Caco-2 (cell line): ENCODE results near the gene POU1F1. TPM values are rescaled to one million over a fixed set of nuclear protein-coding genes. Genes with fewer than 3 reads are reported as not detected.

Source experiments
- Bru-seq: library from RNA; stranded (reverse); fragments of 400-500 nt; gene quantifications from one replicate; lab custom pipeline; 2021; lab: Mats Ljungman, UMichigan
- BruChase-seq, 2 experiments: library from RNA; stranded (reverse); fragments of 400-500 nt; gene quantifications; one replicate each; lab custom pipeline; 2021; lab: Mats Ljungman, UMichigan
- BruUV-seq: library from RNA; stranded (reverse); fragments of 400-500 nt; replicated peaks from 2 replicates; lab custom pipeline; 2021; lab: Mats Ljungman, UMichigan
- CTCF ChIA-PET: fragments of 300-600 bp; sonication (Branson Sonifier 250); formaldehyde crosslinking; loops from one replicate; lab custom pipeline; 2022; ENCODE audit warnings: antibody characterized with exemption; lab: Charles Lee
- POLR2A ChIA-PET: fragments of 300-600 bp; sonication (Branson Sonifier 250); formaldehyde crosslinking; loops from one replicate; lab custom pipeline; 2022; ENCODE audit warnings: antibody characterized with exemption; lab: Charles Lee
- DNase-seq, 2 experiments: peaks; one replicate each; pipeline versions ENCODE4 v3.0.0 to v3.0.0-alpha.2; 2020 to 2022
- H3K27me3 ChIP-seq: replicated peaks from 2 replicates; pipeline ENCODE4 v1.6.0; 2011; ENCODE audit warnings: low read length; ENCODE audit not compliant: control insufficient read depth, insufficient read depth
- H3K36me3 ChIP-seq: 2 replicates; pipeline ENCODE4 v1.5.1; 2011; ENCODE audit warnings: low read length; ENCODE audit not compliant: control insufficient read depth, insufficient read depth
- H3K4me1 ChIP-seq: fragments of 250-450 bp; sonication (Bioruptor Pico); 2 replicates; pipeline ENCODE4 v1.5.1; 2020; ENCODE audit warnings: mild to moderate bottlenecking
- H3K4me3 ChIP-seq: 2 replicates; pipeline ENCODE4 v1.5.1; 2011; ENCODE audit warnings: low read depth, mild to moderate bottlenecking, control low read depth, low read length
- H3K9me3 ChIP-seq: fragments of 250-450 bp; sonication (Bioruptor Pico); 2 replicates; pipeline ENCODE4 v1.5.1; 2020; ENCODE audit warnings: mild to moderate bottlenecking, moderate library complexity
- H3K27ac Mint-ChIP-seq: one replicate; pipeline ENCODE4 v1.8.0; 2022; ENCODE audit warnings: mixed read lengths; ENCODE audit not compliant: unreplicated experiment
- H3K27me3 Mint-ChIP-seq: one replicate; pipeline ENCODE4 v1.8.0; 2022; ENCODE audit warnings: mixed read lengths; ENCODE audit not compliant: insufficient read depth, unreplicated experiment
- H3K36me3 Mint-ChIP-seq: one replicate; pipeline ENCODE4 v1.8.0; 2022; ENCODE audit warnings: mild to moderate bottlenecking, mixed read lengths; ENCODE audit not compliant: insufficient read depth, unreplicated experiment
- H3K4me1 Mint-ChIP-seq: one replicate; pipeline ENCODE4 v1.8.0; 2022; ENCODE audit warnings: low read depth, mixed read lengths; ENCODE audit not compliant: unreplicated experiment
- H3K4me3 Mint-ChIP-seq: one replicate; pipeline ENCODE4 v1.8.0; 2022; ENCODE audit warnings: mild to moderate bottlenecking, moderate library complexity, mixed read lengths; ENCODE audit not compliant: unreplicated experiment
- H3K9me3 Mint-ChIP-seq: one replicate; pipeline ENCODE4 v1.8.0; 2022; ENCODE audit warnings: mixed read lengths; ENCODE audit not compliant: unreplicated experiment
- CTCF ChIP-seq, 2 experiments: fragments of 200-600 bp in 1 of 2; IDR thresholded peaks; 1 replicate in 1 of 2; 2 replicates in 1 of 2; pipeline versions ENCODE4 v1.5.1 to v1.8.0; 2011 to 2022; ENCODE audit warnings: antibody characterized with exemption in 1 of 2, control low read depth in 1 of 2, inconsistent platforms in 1 of 2, low read depth in 1 of 2, low read length in 1 of 2, mild to moderate bottlenecking in 1 of 2, moderate library complexity in 1 of 2; ENCODE audit not compliant: insufficient read depth in 1 of 2, severe bottlenecking in 1 of 2, unreplicated experiment in 1 of 2
- intact Hi-C: fragments of 100-400 bp; cut with micrococcal nuclease; formaldehyde crosslinking; loops from one replicate; pipeline ENCODE4 v1.10.0; 2022; ENCODE audit not compliant: unreplicated experiment
- long read RNA-seq: library from polyadenylated mRNA; stranded (forward); transcript quantifications from one replicate; pipeline ENCODE4 v2.0.0, GENCODE V29; 2022
- total RNA-seq: library from RNA; stranded (reverse); gene quantifications from 2 replicates; pipeline ENCODE4 v1.2.3, GENCODE V29; 2022

Gene POU1F1
- not detected in 2 replicates for total RNA-seq
- Bru-seq, nascent RNA: not detected
- BruChase-seq, experiment 1, labeled RNA remaining after a 2-hour chase: not detected
- BruChase-seq, experiment 2, labeled RNA remaining after a 6-hour chase: not detected
- long read RNA-seq: 0 reads

GRCh38 chr3:87276484-87276883 lies at the start of gene POU1F1:
POU1F1 (minus strand) TSS chr3:87276584; CDS start chr3:87276462, 122 bp downstream.
- peaks cover 3% of the 10 kb centered on the region for H3K27me3 Mint-ChIP-seq
- BruUV-seq: no TSS peak
- no peaks in the 10 kb centered on the region for H3K9me3 Mint-ChIP-seq
- ChIA-PET POLR2A (no interaction called here), CTCF (no interaction called here)
- H3K36me3 ChIP-seq: no peaks in the 10 kb centered on the region
- no peak within 1 kb of the TSS for H3K27ac Mint-ChIP-seq
- no peak for DNase-seq
- no peaks in the 10 kb centered on the region for H3K4me1 ChIP-seq
- no peak within 1 kb of the TSS for H3K4me3 ChIP-seq
- H3K4me3 Mint-ChIP-seq: no peak within 1 kb of the TSS
- TF ChIP-seq CTCF (IDR thresholded peaks at IDR 0.05; ENCODE audit: insufficient read depth in 1 of 2, low read depth in 1 of 2, low read length in 1 of 2, severe bottlenecking in 1 of 2, unreplicated experiment in 1 of 2): no peak
- H3K27me3 ChIP-seq: no peaks in the 10 kb centered on the region
- no peaks in the 10 kb centered on the region for H3K36me3 Mint-ChIP-seq
- no peaks in the 10 kb centered on the region for H3K9me3 ChIP-seq
- intact Hi-C loops: no loop called here
- no peaks in the 10 kb centered on the region for H3K4me1 Mint-ChIP-seq

- ChIA-PET CTCF (interaction anchor here (0.8 kb wide), 1 partner anchor 9 kb away, joined by 3 read pairs; no protein-coding TSS in a partner anchor), POLR2A (no interaction called here)
- Histone ChIP-seq H3K9me3 (no peaks in the 10 kb centered on the region), H3K27me3 (no peaks in the 10 kb centered on the region), H3K36me3 (no peaks in the 10 kb centered on the region), H3K4me3 (no peak overlapping the region), H3K4me1 (peaks cover 20% of the 10 kb centered on the region)
- no peak for TF ChIP-seq CTCF (IDR thresholded peaks at IDR 0.05; ENCODE audit: insufficient read depth in 1 of 2, low read depth in 1 of 2, low read length in 1 of 2, severe bottlenecking in 1 of 2, unreplicated experiment in 1 of 2)
- no peaks in the 10 kb centered on the region for H3K27me3 Mint-ChIP-seq
- H3K4me3 Mint-ChIP-seq: no peak overlapping the region
- BruUV-seq: no TSS peak
- intact Hi-C loops: no loop called here
- no peaks in the 10 kb centered on the region for H3K36me3 Mint-ChIP-seq
- no peak overlapping the region for H3K27ac Mint-ChIP-seq
- H3K9me3 Mint-ChIP-seq: peaks cover 26% of the 10 kb centered on the region
- no peak for DNase-seq
- peaks cover 11% of the 10 kb centered on the region for H3K4me1 Mint-ChIP-seq
Observed at GRCh38 chr3:87324609-87325008, 48.2 kb upstream of the POU1F1 start.

GRCh38 chr3:87320756-87321626 lies 44.6 kb upstream of the POU1F1 start:
- Histone ChIP-seq H3K27me3 (no peaks in the 10 kb centered on the region), H3K36me3 (no peaks in the 10 kb centered on the region), H3K9me3 (no peaks in the 10 kb centered on the region), H3K4me3 (no peak overlapping the region), H3K4me1 (peaks cover 48% of the 10 kb centered on the region)
- H3K27me3 Mint-ChIP-seq: no peaks in the 10 kb centered on the region
- intact Hi-C loops: no loop called here
- H3K4me1 Mint-ChIP-seq: peaks cover 23% of the 10 kb centered on the region
- CTCF ChIA-PET: no interaction called here
- no TSS peak for BruUV-seq
- H3K9me3 Mint-ChIP-seq: peaks cover 24% of the 10 kb centered on the region
- H3K4me3 Mint-ChIP-seq: no peak overlapping the region
- no peaks in the 10 kb centered on the region for H3K36me3 Mint-ChIP-seq
- POLR2A ChIA-PET: no interaction called here
- no peak for TF ChIP-seq CTCF (IDR thresholded peaks at IDR 0.05; ENCODE audit: insufficient read depth in 1 of 2, low read depth in 1 of 2, low read length in 1 of 2, severe bottlenecking in 1 of 2, unreplicated experiment in 1 of 2)
- H3K27ac Mint-ChIP-seq: peak overlapping the region; percentile 25
- no peak for DNase-seq
